AG09309 (cell line): Measurements from ENCODE around the gene COL1A1.

Source experiments
- DNase-seq: peaks from one replicate; pipeline ENCODE4 v3.0.0-alpha.2; 2010; ENCODE audit warnings: low read depth
- H3K4me3 ChIP-seq: 2 replicates; pipeline ENCODE4 v1.5.1; 2011; ENCODE audit warnings: mild to moderate bottlenecking, low read depth, low read length, moderate library complexity; ENCODE audit not compliant: control insufficient read depth
- TF ChIP-seq, protein P1 (sequence below): IDR thresholded peaks from 2 replicates; pipeline ENCODE4 v1.5.1; 2011; ENCODE audit warnings: mild to moderate bottlenecking, low read depth, low read length, inconsistent platforms; ENCODE audit not compliant: insufficient read depth, control insufficient read depth; ENCODE audit errors: missing control alignments

Gene COL1A1

DNA sequence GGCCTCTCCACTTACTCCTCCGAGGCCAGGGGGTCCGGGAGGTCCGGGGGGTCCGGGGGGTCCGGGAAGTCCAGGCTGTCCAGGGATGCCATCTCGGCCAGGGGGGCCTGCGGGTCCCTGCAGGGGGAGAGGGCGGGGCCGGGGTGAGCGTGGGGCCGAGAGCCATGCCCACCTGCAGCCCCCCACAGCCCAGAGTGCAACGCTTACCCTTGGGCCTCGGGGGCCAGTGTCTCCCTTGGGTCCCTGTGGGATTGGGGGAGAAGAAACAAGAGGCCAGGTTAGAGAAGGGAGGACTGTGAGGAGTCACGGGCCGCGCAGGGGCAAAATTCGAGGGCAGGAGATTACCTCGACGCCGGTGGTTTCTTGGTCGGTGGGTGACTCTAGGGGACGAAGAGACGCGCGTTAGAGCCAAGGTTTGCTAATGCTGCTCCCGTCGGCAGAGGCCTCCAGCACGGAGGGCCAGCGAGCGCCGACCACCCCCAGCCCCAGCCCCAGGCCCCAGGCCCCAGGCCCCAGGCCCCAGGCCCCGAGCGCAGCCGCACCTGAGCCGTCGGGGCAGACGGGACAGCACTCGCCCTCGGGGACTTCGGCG, 2.1 kb downstream of the COL1A1 start:
- peak overlapping the region; percentile 97 for H3K4me3 ChIP-seq

DNA sequence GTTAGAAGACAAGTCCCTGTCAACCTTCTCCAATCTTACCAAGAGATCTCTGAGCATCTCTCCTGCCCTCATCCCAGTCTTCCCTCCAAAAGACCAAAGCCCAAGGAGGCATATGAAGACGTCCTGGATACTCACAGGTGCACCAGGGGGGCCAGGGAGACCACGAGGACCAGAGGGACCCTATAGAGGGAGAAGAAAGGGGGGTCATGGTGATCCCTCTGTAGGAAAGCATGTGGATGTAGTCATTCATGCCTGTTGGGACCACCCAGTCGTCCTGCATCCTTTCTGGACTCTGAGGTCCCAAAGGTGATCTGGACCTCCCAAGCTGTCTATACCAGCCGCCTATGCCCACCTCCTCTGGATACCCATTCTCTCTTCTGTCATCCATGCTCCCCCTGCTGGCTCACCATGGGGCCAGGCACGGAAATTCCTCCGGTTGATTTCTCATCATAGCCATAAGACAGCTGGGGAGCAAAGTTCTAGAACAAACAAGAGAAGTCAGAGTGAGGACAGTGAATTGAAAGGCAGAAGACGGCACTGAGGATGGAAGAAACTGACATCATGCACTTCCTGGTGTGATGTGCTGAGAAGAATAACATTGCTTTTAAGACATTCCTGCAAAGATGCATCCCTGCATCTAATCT, 3.3 kb downstream of the COL1A1 start:
- no peak for DNase-seq
- peak overlapping the region; percentile 97 for H3K4me3 ChIP-seq
- TF ChIP-seq, protein P1, sequence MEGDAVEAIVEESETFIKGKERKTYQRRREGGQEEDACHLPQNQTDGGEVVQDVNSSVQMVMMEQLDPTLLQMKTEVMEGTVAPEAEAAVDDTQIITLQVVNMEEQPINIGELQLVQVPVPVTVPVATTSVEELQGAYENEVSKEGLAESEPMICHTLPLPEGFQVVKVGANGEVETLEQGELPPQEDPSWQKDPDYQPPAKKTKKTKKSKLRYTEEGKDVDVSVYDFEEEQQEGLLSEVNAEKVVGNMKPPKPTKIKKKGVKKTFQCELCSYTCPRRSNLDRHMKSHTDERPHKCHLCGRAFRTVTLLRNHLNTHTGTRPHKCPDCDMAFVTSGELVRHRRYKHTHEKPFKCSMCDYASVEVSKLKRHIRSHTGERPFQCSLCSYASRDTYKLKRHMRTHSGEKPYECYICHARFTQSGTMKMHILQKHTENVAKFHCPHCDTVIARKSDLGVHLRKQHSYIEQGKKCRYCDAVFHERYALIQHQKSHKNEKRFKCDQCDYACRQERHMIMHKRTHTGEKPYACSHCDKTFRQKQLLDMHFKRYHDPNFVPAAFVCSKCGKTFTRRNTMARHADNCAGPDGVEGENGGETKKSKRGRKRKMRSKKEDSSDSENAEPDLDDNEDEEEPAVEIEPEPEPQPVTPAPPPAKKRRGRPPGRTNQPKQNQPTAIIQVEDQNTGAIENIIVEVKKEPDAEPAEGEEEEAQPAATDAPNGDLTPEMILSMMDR, result peak; percentile 70

More for the DNA sequence above, 2.1 kb downstream of the COL1A1 start:
- no peak for DNase-seq
- TF ChIP-seq, protein P1, result no peak

DNA sequence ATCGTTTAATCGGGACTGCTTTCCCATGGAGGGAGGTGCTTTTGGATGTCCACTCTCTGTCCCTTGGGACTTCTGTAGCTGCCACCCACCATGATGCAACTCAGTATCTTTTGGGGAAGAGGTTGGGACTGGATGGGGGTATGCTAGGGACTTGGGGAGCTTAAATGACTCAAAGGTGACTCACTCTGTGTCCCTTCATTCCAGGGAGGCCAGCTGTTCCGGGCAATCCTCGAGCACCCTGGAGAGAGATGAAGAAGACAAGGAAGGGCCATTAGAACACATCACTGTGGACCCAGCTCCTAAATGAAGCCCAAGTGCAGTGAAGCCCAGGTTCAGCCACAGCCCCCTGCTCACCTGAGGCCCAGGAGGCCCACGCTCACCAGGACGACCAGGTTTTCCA, 4.6 kb downstream of the COL1A1 start:
- TF ChIP-seq, protein P1, result no peak
- peak overlapping the region; percentile 97 for H3K4me3 ChIP-seq
- no peak for DNase-seq

DNA sequence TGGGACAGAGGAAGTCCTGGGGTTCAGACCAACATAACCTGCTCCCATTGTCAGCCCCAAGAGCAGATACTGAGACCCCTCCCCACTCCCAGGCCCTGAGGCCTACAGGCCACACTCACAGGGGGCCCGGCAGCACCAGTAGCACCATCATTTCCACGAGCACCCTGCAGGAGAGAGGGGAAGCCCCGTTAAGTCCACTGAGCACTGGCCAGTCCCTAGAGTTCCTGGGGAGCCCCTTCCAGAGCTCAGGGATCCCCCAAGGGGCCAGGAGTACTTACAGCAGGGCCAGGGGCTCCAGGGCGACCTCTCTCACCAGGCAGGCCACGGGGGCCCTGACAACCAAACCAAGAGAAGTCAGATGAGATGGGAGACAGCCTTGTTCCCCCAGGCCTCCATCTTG, 5.4 kb downstream of the COL1A1 start:
- peak overlapping the region; percentile 97 for H3K4me3 ChIP-seq
- TF ChIP-seq, protein P1, result no peak

DNA sequence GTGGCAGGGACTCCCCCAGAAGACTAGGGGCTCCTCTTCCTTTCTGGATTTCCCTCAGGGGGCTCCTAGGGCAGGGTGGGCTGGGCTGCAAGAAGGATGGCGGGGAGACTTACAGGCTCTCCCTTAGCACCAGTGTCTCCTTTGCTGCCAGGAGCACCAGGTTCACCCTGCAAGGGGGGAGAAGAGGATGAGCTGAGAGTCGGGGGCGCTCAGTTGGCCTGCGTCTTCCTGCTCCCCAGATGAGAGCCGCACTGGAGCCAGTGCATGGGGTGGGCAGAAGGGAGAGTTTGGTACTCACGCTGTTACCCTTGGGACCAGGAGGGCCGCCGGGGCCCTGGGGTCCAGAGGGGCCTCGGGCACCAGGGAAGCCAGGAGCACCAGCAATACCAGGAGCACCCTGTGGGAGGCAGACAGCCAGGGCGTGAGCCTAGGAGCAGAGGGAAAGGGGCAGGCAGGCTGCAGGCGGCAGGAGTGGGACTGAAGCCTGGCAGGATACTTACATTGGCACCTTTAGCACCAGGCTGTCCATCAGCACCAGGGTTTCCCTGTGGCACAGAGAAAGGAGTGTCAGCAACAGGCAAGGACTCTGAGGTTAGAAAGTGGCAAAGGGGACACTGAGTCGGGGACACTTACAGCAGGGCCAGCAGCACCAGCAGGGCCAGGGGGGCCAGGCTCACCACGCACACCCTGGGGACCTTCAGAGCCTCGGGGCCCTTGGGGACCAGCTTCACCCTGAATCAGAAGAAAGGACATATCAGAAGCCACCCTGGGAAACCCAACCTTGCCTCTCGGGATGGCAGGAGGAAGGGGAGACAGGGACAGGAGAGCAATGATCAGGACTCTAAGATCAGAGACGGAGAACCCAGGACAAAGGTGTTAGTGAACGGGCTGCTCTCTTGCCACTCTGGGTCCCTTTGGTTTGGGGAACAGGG, 6.2 kb downstream of the COL1A1 start:
- TF ChIP-seq, protein P1, result peak; percentile 62
- DNase-seq, result no peak
- peak overlapping the region; percentile 97 for H3K4me3 ChIP-seq

More for the DNA sequence above, 5.4 kb downstream of the COL1A1 start:
- DNase-seq, result no peak

DNA sequence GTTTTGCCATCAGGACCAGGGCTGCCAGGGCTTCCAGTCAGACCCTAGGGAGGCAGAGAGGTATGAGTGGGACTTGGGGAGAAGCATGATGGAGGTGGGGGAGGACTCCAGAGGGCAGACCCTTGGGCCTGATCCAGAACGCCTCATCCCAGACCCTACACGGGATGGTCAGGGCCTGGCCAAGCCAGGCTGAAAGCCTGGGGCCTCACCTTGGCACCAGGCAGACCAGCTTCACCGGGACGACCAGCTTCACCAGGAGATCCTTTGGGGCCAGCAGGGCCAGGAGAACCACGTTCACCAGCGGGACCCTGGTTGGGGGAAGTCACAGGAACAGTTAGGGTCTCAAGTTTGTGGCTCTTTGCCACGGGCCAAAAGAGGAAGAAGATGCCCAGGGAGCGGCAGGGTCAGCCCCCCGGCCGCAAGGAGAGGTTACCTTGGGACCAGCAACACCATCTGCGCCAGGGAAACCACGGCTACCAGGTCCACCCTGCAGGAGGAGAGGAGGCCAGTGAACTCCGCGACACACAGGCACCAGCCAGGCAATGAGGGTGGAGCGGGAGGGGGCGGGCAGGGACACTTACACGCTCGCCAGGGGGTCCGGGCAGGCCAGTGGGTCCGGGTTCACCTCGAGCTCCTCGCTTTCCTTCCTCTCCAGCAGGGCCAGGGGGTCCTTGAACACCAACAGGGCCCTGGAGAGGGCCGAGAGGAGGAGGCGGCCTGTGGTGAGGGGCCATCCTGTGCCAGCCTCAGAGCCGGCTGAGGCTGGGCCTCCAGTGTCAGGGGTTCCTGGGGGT, 7.1 kb downstream of the COL1A1 start:
- DNase-seq, result no peak
- peak overlapping the region; percentile 97 for H3K4me3 ChIP-seq
- TF ChIP-seq, protein P1, result no peak
